Right lobe of liver (tissue), 4 donors: Measurements from ENCODE around the gene CSNK1D.

Source experiments
- CTCF ChIP-seq, 4 donors: fragments of 200-600 bp in 3 of 4; fragments of 450-650 bp in 1 of 4; IDR thresholded peaks; one replicate each; pipeline versions ENCODE4 v1.5.1 to v1.8.0; 2016 to 2022; ENCODE audit warnings: antibody characterized with exemption in 4 of 4, mild to moderate bottlenecking in 2 of 4
- POLR2A ChIP-seq: fragments of 450-650 bp; IDR thresholded peaks from one replicate; pipeline ENCODE4 v1.6.1; 2017; ENCODE audit warnings: antibody characterized with exemption, mild to moderate bottlenecking
- donor health status: DM: no; HTN: no; CAD: no.
- donor health status: DM: no; HTN: no; CAD: no.
- donor health status: DM: no; HTN: yes; CAD: no.

GRCh38 chr17:82217120-82217529 lies 56.4 kb downstream of the CSNK1D start:
- TF ChIP-seq POLR2A (no peak), CTCF (IDR thresholded peaks at IDR 0.05) (no peak)
